HEK293T (cell line): ENCODE measurements around the gene ATP2C1.

ENCODE experiments used
- FOXA1 ChIP-seq: fragments of 450-650 bp; IDR thresholded peaks from 2 replicates; pipeline ENCODE4 v1.6.1; 2016; ENCODE audit warnings: mild to moderate bottlenecking
- FOXM1 ChIP-seq: fragments of 450-650 bp; IDR thresholded peaks from 2 replicates; pipeline ENCODE4 v1.6.1; 2017; ENCODE audit warnings: mild to moderate bottlenecking, borderline replicate concordance
- HDGF ChIP-seq: fragments of 450-650 bp; IDR thresholded peaks from 2 replicates; pipeline ENCODE4 v1.6.1; 2017; ENCODE audit warnings: antibody characterized with exemption, borderline replicate concordance
- L3MBTL2 ChIP-seq: fragments of 450-650 bp; conservative IDR thresholded peaks from 2 replicates; pipeline ENCODE4 v1.6.1; 2016; ENCODE audit warnings: mild to moderate bottlenecking
- NFRKB ChIP-seq: fragments of 450-650 bp; IDR thresholded peaks from 2 replicates; pipeline ENCODE4 v1.6.1; 2016; ENCODE audit warnings: mild to moderate bottlenecking, moderate library complexity
- PKNOX1 ChIP-seq: fragments of 450-650 bp; IDR thresholded peaks from 2 replicates; pipeline ENCODE4 v1.6.1; 2016
- SP1 ChIP-seq: fragments of 450-650 bp; IDR thresholded peaks from 2 replicates; pipeline ENCODE4 v1.6.1; 2017

GRCh38 chr3:130865489-130865888, 28.4 kb upstream of the ATP2C1 start:
- TF ChIP-seq NFRKB = no peak
- TF ChIP-seq PKNOX1 = no peak
- TF ChIP-seq FOXM1 = no peak
- TF ChIP-seq SP1 = no peak
- no peak for TF ChIP-seq HDGF
- TF ChIP-seq FOXA1 = no peak
- TF ChIP-seq L3MBTL2 = no peak
